Measurements from ENCODE around the gene OVAAL. TPM values are rescaled to one million over a fixed set of nuclear protein-coding genes. Genes with fewer than 3 reads are reported as not detected.

OVAAL gene
- total and polyA plus RNA-seq, 2 of the 4 experiments (the other 2 are of a cell fraction), result not detected

- H4K8ac ChIP-seq (ENCODE audit: low read depth in 2 of 2, low read length in 2 of 2), result no peak overlapping the region
- no peak overlapping the region for H3K4ac ChIP-seq (ENCODE audit: low read depth, low read length)
- H2BK15ac ChIP-seq (ENCODE audit: low read depth, low read length), result no peak overlapping the region
- no peaks in the 10 kb centered on the region for H3K4me1 ChIP-seq (ENCODE audit: control insufficient read depth, insufficient read depth, low read length)
- no peaks in the 10 kb centered on the region for H3K36me3 ChIP-seq (ENCODE audit: control insufficient read depth, insufficient read depth, low read length)
- no peak overlapping the region for H2AK9ac ChIP-seq (replicated peaks; ENCODE audit: low read depth, low read length, poor library complexity)
- H3K14ac ChIP-seq (replicated peaks; ENCODE audit: low read depth, low read length), result no peak overlapping the region
- H3K27ac ChIP-seq (ENCODE audit: insufficient read depth, low read length), result no peak overlapping the region
- no peak overlapping the region for H3K23ac ChIP-seq (ENCODE audit: low read depth, low read length)
- no peak overlapping the region for H2BK120ac ChIP-seq (ENCODE audit: low read depth, low read length)
- H3K56ac ChIP-seq (ENCODE audit: extremely low read depth, insufficient read depth, low read length), result no peak overlapping the region
- H3K18ac ChIP-seq (ENCODE audit: low read depth, low read length), result no peak overlapping the region
- H2BK20ac ChIP-seq (ENCODE audit: low read depth, low read length), result no peak overlapping the region
- TF ChIP-seq FOS (IDR thresholded peaks at IDR 0.05; ENCODE audit: low read depth, low read length) (no peak), POLR2A (IDR thresholded peaks at IDR 0.05; ENCODE audit: low read depth, low read length) (no peak), MAZ (IDR thresholded peaks at IDR 0.05; ENCODE audit: borderline replicate concordance, low read depth, low read length) (no peak), MXI1 (IDR thresholded peaks at IDR 0.05; ENCODE audit: borderline replicate concordance, low read depth, low read length) (no peak), CTCF (conservative IDR thresholded peaks at IDR 0.05; ENCODE audit: low read depth, low read length) (no peak), SMC3 (IDR thresholded peaks at IDR 0.05; ENCODE audit: low read depth, low read length) (no peak), RFX5 (IDR thresholded peaks at IDR 0.05; ENCODE audit: low read depth, low read length) (no peak), CHD1 (IDR thresholded peaks at IDR 0.05; ENCODE audit: low read depth, low read length) (no peak), BHLHE40 (IDR thresholded peaks at IDR 0.05; ENCODE audit: low read depth, low read length) (no peak), CEBPB (IDR thresholded peaks at IDR 0.05; ENCODE audit: low read depth, low read length) (no peak), NFE2L2 (IDR thresholded peaks at IDR 0.05; ENCODE audit: low read depth, low read length) (no peak), RAD21 (IDR thresholded peaks at IDR 0.05; ENCODE audit: low read length) (no peak), MAFK (IDR thresholded peaks at IDR 0.05; ENCODE audit: low read depth, low read length) (no peak), RCOR1 (IDR thresholded peaks at IDR 0.05; ENCODE audit: insufficient replicate concordance, low read length) (no peak), ELK1 (IDR thresholded peaks at IDR 0.05; ENCODE audit: borderline replicate concordance, low read depth, low read length) (no peak)
- TF ChIP-seq, protein P1, sequence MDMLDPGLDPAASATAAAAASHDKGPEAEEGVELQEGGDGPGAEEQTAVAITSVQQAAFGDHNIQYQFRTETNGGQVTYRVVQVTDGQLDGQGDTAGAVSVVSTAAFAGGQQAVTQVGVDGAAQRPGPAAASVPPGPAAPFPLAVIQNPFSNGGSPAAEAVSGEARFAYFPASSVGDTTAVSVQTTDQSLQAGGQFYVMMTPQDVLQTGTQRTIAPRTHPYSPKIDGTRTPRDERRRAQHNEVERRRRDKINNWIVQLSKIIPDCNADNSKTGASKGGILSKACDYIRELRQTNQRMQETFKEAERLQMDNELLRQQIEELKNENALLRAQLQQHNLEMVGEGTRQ (IDR thresholded peaks at IDR 0.05; ENCODE audit: low read depth, low read length), result no peak
- H2BK5ac ChIP-seq (ENCODE audit: low read depth, low read length, poor library complexity, severe bottlenecking), result no peak overlapping the region
- in situ Hi-C loops (cut with MboI; ENCODE audit: low sequenced_read_pairs), result no loop called here
- no peaks in the 10 kb centered on the region for H3K9me1 ChIP-seq (ENCODE audit: insufficient read depth, low read length)
- ATAC-seq (ENCODE audit: low read depth), result no peak
- no TSS peak for BruUV-seq (replicated peaks)
- DNase-seq, result no peak
- no peak overlapping the region for H3K9ac ChIP-seq (ENCODE audit: low read depth, low read length)
- H4K20me1 ChIP-seq (ENCODE audit: insufficient read depth, low read length), result no peaks in the 10 kb centered on the region
- H3K4me2 ChIP-seq (ENCODE audit: low read depth, low read length), result no peak overlapping the region
- no peak overlapping the region for H3K4me3 ChIP-seq (ENCODE audit: insufficient read depth, low read depth, low read length)
- POLR2A ChIA-PET (ENCODE audit: unreplicated experiment), result no interaction called here
- dilution Hi-C loops (cut with HindIII; ENCODE audit: low sequenced_read_pairs, unreplicated experiment), result no loop called here
- H3K27me3 ChIP-seq (ENCODE audit: control insufficient read depth, insufficient read depth, low read length), result no peaks in the 10 kb centered on the region
- no CpG with 5 or more reads among the region's 1 CpG for WGBS, 2 experiments (ENCODE audit: extremely low coverage in 2 of 2, insufficient read length in 1 of 2)
- no peak overlapping the region for H2AK5ac ChIP-seq (ENCODE audit: low read depth, low read length)
- no peak overlapping the region for H4K5ac ChIP-seq (ENCODE audit: low read depth, low read length)
- no peak overlapping the region for H4K91ac ChIP-seq (ENCODE audit: insufficient read depth, low read depth, low read length)
- H2AFZ ChIP-seq (replicated peaks; ENCODE audit: low read length, poor library complexity), result no peak overlapping the region
- CTCF ChIA-PET, result no interaction called here
- no peaks in the 10 kb centered on the region for H3K9me3 ChIP-seq (ENCODE audit: control insufficient read depth, insufficient read depth, low read length)
- no peaks in the 10 kb centered on the region for H3K79me1 ChIP-seq (ENCODE audit: low read depth in 1 of 2, low read length in 2 of 2)
- intact Hi-C loops (cut with micrococcal nuclease), result no loop called here
Observed at GRCh38 chr1:180601512-180601911, 42.7 kb downstream of the OVAAL start.

Data from IMR-90 (cell line).